HCT116 (cell line): Measurements from ENCODE around the gene TSPAN14. TPM values are rescaled to one million over a fixed set of nuclear protein-coding genes. Genes with fewer than 3 reads are reported as not detected.
A peak's percentile ranks its signal among the peaks of the same experiment; 100 is the strongest.

Experiments used
- ATAC-seq: fragments of 200-7000 bp; cut with Tn5 transposase; 2 replicates; pipeline ENCODE4 v1.9.1; 2020; ENCODE audit warnings: mild to moderate bottlenecking, moderate library complexity
- BruUV-seq: library from RNA; stranded (reverse); fragments of 400-500 nt; replicated peaks from 2 replicates; lab custom pipeline; 2021; lab: Mats Ljungman, UMichigan
- CTCF ChIA-PET: fragments of 300-600 bp; sonication (Branson Sonifier 250); formaldehyde crosslinking; loops from one replicate; lab custom pipeline; 2021; ENCODE audit warnings: antibody characterized with exemption; lab: Charles Lee
- POLR2A ChIA-PET: fragments of 300-600, 350-600 bp; sonication (Branson Sonifier 250); formaldehyde crosslinking; loops from one replicate; lab custom pipeline; 2021; ENCODE audit warnings: antibody characterized with exemption; lab: Charles Lee
- RAD21 ChIA-PET, 2 experiments: fragments of 300-600 bp; sonication (Branson Sonifier 250); formaldehyde crosslinking; loops; one replicate each; lab custom pipeline; 2023; ENCODE audit warnings: low total read pairs in 2 of 2; ENCODE audit not compliant: uncharacterized antibody in 2 of 2, unreplicated experiment in 2 of 2, low non-redundant PET in 1 of 2; lab: Charles Lee
- DNase-seq: peaks from one replicate; pipeline ENCODE4 v3.0.0-alpha.2; 2010; ENCODE audit warnings: low read depth, low spot score
- H2AFZ ChIP-seq: fragments of 200-600 bp; shearing (Covaris generic), sonication (generic); 2 replicates; pipeline ENCODE4 v1.6.1; 2017; ENCODE audit warnings: low read depth, mixed run types, mixed read lengths, antibody characterized with exemption, low read length; ENCODE audit not compliant: poor library complexity, severe bottlenecking
- H3K27ac ChIP-seq: 2 replicates; pipeline ENCODE4 v1.5.1; 2012; ENCODE audit warnings: low read depth, low read length
- H3K27me3 ChIP-seq: fragments of 200-600 bp; sonication (generic); 2 replicates; pipeline ENCODE4 v1.6.1; 2016; ENCODE audit warnings: mixed run types, low read length, mixed read lengths; ENCODE audit not compliant: insufficient read depth
- H3K36me3 ChIP-seq, 2 experiments: fragments of 200-500 bp in 1 of 2; fragments of 200-600 bp in 1 of 2; sonication (Bioruptor generic) in 1 of 2; sonication (generic) in 1 of 2; 2 replicates each; pipeline versions ENCODE4 v1.5.1 to v1.6.1; 2014 to 2016; ENCODE audit warnings: low read length in 2 of 2, inconsistent platforms in 1 of 2, mixed read lengths in 1 of 2, mixed run types in 1 of 2; ENCODE audit not compliant: insufficient read depth in 2 of 2, control insufficient read depth in 1 of 2
- H3K4me1 ChIP-seq, 2 experiments: fragments of 200-600 bp in 1 of 2; sonication (generic) in 1 of 2; 2 replicates each; pipeline versions ENCODE4 v1.5.1 to v1.6.1; 2012 to 2017; ENCODE audit warnings: low read length in 2 of 2, inconsistent platforms in 1 of 2, mild to moderate bottlenecking in 1 of 2, mixed read lengths in 1 of 2, mixed run types in 1 of 2, moderate library complexity in 1 of 2; ENCODE audit not compliant: insufficient read depth in 2 of 2, control insufficient read depth in 1 of 2
- H3K4me2 ChIP-seq: fragments of 200-600 bp; sonication (generic); 2 replicates; pipeline ENCODE4 v1.6.1; 2017; ENCODE audit warnings: mixed run types, low read length, mixed read lengths
- H3K4me3 ChIP-seq, 2 experiments: fragments of 200-600 bp in 1 of 2; sonication (generic) in 1 of 2; replicated peaks in 1 of 2; 2 replicates each; pipeline ENCODE4 v1.5.1; 2011 to 2016; ENCODE audit warnings: low read length in 2 of 2, control low read depth in 1 of 2, low read depth in 1 of 2, mild to moderate bottlenecking in 1 of 2, mixed read lengths in 1 of 2, mixed run types in 1 of 2
- H3K79me2 ChIP-seq: fragments of 200-600 bp; sonication (generic); 2 replicates; pipeline ENCODE4 v1.6.1; 2017; ENCODE audit warnings: mild to moderate bottlenecking, mixed run types, low read length, moderate library complexity, mixed read lengths; ENCODE audit not compliant: insufficient read depth
- H3K9ac ChIP-seq: fragments of 200-600 bp; sonication (generic); 2 replicates; pipeline ENCODE4 v1.6.1; 2016; ENCODE audit warnings: low read length, mixed read lengths
- H3K9me2 ChIP-seq: fragments of 200-600 bp; sonication (generic), shearing (Covaris generic); 2 replicates; pipeline ENCODE4 v1.6.1; 2017; ENCODE audit warnings: mixed run types, mild to moderate bottlenecking, moderate library complexity; ENCODE audit not compliant: insufficient read depth
- H3K9me3 ChIP-seq, 2 experiments: fragments of 200-500 bp in 1 of 2; fragments of 200-600 bp in 1 of 2; sonication (Bioruptor generic) in 1 of 2; sonication (generic) in 1 of 2; 2 replicates each; pipeline ENCODE4 v1.6.1; 2014 to 2017; ENCODE audit warnings: low read length in 2 of 2, mixed read lengths in 2 of 2, inconsistent platforms in 1 of 2, low read depth in 1 of 2, mild to moderate bottlenecking in 1 of 2, mixed run types in 1 of 2, moderate library complexity in 1 of 2; ENCODE audit not compliant: control insufficient read depth in 1 of 2, insufficient read depth in 1 of 2
- H4K20me1 ChIP-seq: fragments of 200-600 bp; sonication (generic), shearing (Covaris generic); 2 replicates; pipeline ENCODE4 v1.6.1; 2017; ENCODE audit warnings: mixed run types, mild to moderate bottlenecking, moderate library complexity; ENCODE audit not compliant: insufficient read depth
- CBX3 ChIP-seq: IDR thresholded peaks from 2 replicates; pipeline ENCODE4 v1.6.1; 2012; ENCODE audit warnings: low read depth
- EGR1 ChIP-seq: IDR thresholded peaks from 2 replicates; pipeline ENCODE4 v1.6.1; 2012; ENCODE audit warnings: low read depth
- ELF1 ChIP-seq: IDR thresholded peaks from 2 replicates; pipeline ENCODE4 v1.6.1; 2012; ENCODE audit warnings: low read depth, borderline replicate concordance
- EZH2 ChIP-seq: fragments of 200-600 bp; sonication (generic); IDR thresholded peaks from 2 replicates; pipeline ENCODE4 v1.6.1; 2017; ENCODE audit warnings: antibody characterized with exemption, mixed run types
- EZH2phosphoT487 ChIP-seq: fragments of 200-600 bp; IDR thresholded peaks from 2 replicates; pipeline ENCODE4 v1.6.1; 2018; ENCODE audit warnings: antibody characterized with exemption, borderline replicate concordance
- FOSL1 ChIP-seq: IDR thresholded peaks from 2 replicates; pipeline ENCODE4 v1.6.1; 2012; ENCODE audit warnings: low read depth
- JUND ChIP-seq: IDR thresholded peaks from 2 replicates; pipeline ENCODE4 v1.6.1; 2012
- POLR2A ChIP-seq: IDR thresholded peaks from 2 replicates; pipeline ENCODE4 v1.7.0; 2011; ENCODE audit warnings: borderline replicate concordance; ENCODE audit not compliant: insufficient read depth, insufficient read length; ENCODE audit errors: extremely low read depth
- RAD21 ChIP-seq: IDR thresholded peaks from 2 replicates; pipeline ENCODE4 v1.6.1; 2012; ENCODE audit warnings: low read depth, mild to moderate bottlenecking
- SP1 ChIP-seq: IDR thresholded peaks from 2 replicates; pipeline ENCODE4 v1.6.1; 2012; ENCODE audit warnings: low read depth
- SRF ChIP-seq: IDR thresholded peaks from 2 replicates; pipeline ENCODE4 v1.6.1; 2012; ENCODE audit warnings: low read depth
- TCF7L2 ChIP-seq: IDR thresholded peaks from 2 replicates; pipeline ENCODE4 v1.7.0; 2011; ENCODE audit warnings: borderline replicate concordance, inconsistent platforms; ENCODE audit not compliant: insufficient read depth, insufficient read length; ENCODE audit errors: extremely low read depth
- YY1 ChIP-seq: IDR thresholded peaks from 2 replicates; pipeline ENCODE4 v1.6.1; 2011; ENCODE audit warnings: low read length, low read depth, moderate library complexity, mild to moderate bottlenecking; ENCODE audit not compliant: insufficient replicate concordance; ENCODE audit errors: extremely low read depth
- ZFX ChIP-seq: fragments of 450-650 bp; IDR thresholded peaks from 2 replicates; pipeline ENCODE4 v1.6.1; 2017
- ZNF274 ChIP-seq: fragments of 200-500 bp; sonication (Bioruptor generic); IDR thresholded peaks from 2 replicates; pipeline ENCODE4 v1.6.1; 2014; ENCODE audit warnings: mild to moderate bottlenecking, low read depth, low read length, inconsistent platforms
- intact Hi-C: fragments of 100-400 bp; cut with micrococcal nuclease; formaldehyde crosslinking; loops from 2 replicates; pipeline ENCODE4 v1.10.0; 2022
- total RNA-seq: library from RNA; stranded (reverse); gene quantifications from one replicate; pipeline ENCODE4 v1.2.1, GENCODE V29; 2021; ENCODE audit not compliant: unreplicated experiment
- TF ChIP-seq, protein P1 (sequence below): IDR thresholded peaks from 2 replicates; pipeline ENCODE4 v1.6.1; 2011; ENCODE audit warnings: mild to moderate bottlenecking, low read length, moderate library complexity; ENCODE audit not compliant: insufficient replicate concordance; ENCODE audit errors: extremely low read depth
- TF ChIP-seq, protein P2 (sequence below), 3 experiments: fragments of 200-600 bp in 1 of 3; sonication (generic) in 1 of 3; IDR thresholded peaks in 2 of 3; conservative IDR thresholded peaks in 1 of 3; 2 replicates each; pipeline ENCODE4 v1.5.1; 2012 to 2017; ENCODE audit warnings: low read depth in 2 of 3, low read length in 2 of 3, antibody characterized with exemption in 1 of 3, borderline replicate concordance in 1 of 3, control low read depth in 1 of 3, mild to moderate bottlenecking in 1 of 3, mixed read lengths in 1 of 3, mixed run types in 1 of 3, moderate library complexity in 1 of 3; ENCODE audit not compliant: insufficient read depth in 1 of 3
- TF ChIP-seq, protein P3 (sequence below): IDR thresholded peaks from 2 replicates; pipeline ENCODE4 v1.6.1; 2012; ENCODE audit warnings: low read depth
- TF ChIP-seq, protein P4 (sequence below): IDR thresholded peaks from 2 replicates; pipeline ENCODE4 v1.6.1; 2012

TSPAN14 gene
- total RNA-seq, 1 experiment from 2014 or later, result 86.8 TPM

DNA sequence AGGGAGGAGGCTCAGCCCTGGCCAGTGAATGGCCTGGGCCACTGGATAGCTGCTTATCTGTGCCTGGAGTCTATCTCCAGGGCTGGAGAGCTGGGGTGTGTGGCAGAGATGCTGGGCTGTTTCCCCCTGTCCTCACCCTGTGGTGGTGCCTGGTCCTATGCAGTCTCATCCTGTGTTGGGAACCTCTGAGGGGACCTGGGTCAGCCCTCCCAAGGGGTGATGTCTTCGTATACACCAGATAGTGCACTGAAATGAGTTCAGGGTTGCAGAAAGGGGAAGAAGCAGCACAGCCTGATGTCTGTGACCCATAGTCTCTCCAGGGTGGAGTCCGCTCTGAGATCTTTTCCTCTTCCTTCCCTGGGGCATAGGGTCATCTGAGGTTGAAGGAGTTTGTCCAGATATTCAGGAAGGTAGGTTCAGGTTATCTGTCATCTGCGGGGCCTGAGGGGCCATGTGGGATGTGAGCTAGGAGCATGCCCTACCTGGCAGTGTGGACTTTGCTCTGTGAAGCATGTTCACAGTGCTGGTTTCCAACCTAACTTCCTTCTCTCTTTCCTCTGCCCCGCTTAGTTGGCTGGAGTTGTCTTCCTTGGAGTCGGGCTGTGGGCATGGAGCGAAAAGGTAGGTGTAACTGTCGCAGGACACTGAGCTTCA, 50.2 kb downstream of the TSPAN14 start:
- Histone ChIP-seq H4K20me1 (no peaks in the 10 kb centered on the region), H3K4me2 (peak overlapping the region; percentile 81), H3K4me3 (no peak overlapping the region), H3K4me1 (peaks cover 97 to 98% of the 10 kb centered on the region in 2 experiments), H3K9me3 (no peaks in the 10 kb centered on the region), H3K27me3 (no peaks in the 10 kb centered on the region), H3K27ac (peak overlapping the region; percentile 90), H3K9me2 (no peaks in the 10 kb centered on the region), H3K36me3 (no peaks in the 10 kb centered on the region; a peak in 1 of 4 replicates), H3K9ac (peak overlapping the region; percentile 60), H2AFZ (no peak overlapping the region), H3K79me2 (peaks cover 83% of the 10 kb centered on the region)
- no peak for TF ChIP-seq SP1
- no peak for TF ChIP-seq EGR1
- no peak for TF ChIP-seq JUND
- TF ChIP-seq SRF, result no peak
- TF ChIP-seq FOSL1, result no peak
- TF ChIP-seq, protein P1, sequence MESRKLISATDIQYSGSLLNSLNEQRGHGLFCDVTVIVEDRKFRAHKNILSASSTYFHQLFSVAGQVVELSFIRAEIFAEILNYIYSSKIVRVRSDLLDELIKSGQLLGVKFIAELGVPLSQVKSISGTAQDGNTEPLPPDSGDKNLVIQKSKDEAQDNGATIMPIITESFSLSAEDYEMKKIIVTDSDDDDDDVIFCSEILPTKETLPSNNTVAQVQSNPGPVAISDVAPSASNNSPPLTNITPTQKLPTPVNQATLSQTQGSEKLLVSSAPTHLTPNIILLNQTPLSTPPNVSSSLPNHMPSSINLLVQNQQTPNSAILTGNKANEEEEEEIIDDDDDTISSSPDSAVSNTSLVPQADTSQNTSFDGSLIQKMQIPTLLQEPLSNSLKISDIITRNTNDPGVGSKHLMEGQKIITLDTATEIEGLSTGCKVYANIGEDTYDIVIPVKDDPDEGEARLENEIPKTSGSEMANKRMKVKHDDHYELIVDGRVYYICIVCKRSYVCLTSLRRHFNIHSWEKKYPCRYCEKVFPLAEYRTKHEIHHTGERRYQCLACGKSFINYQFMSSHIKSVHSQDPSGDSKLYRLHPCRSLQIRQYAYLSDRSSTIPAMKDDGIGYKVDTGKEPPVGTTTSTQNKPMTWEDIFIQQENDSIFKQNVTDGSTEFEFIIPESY, result no peak
- TF ChIP-seq ZFX, result no peak
- TF ChIP-seq, protein P2, sequence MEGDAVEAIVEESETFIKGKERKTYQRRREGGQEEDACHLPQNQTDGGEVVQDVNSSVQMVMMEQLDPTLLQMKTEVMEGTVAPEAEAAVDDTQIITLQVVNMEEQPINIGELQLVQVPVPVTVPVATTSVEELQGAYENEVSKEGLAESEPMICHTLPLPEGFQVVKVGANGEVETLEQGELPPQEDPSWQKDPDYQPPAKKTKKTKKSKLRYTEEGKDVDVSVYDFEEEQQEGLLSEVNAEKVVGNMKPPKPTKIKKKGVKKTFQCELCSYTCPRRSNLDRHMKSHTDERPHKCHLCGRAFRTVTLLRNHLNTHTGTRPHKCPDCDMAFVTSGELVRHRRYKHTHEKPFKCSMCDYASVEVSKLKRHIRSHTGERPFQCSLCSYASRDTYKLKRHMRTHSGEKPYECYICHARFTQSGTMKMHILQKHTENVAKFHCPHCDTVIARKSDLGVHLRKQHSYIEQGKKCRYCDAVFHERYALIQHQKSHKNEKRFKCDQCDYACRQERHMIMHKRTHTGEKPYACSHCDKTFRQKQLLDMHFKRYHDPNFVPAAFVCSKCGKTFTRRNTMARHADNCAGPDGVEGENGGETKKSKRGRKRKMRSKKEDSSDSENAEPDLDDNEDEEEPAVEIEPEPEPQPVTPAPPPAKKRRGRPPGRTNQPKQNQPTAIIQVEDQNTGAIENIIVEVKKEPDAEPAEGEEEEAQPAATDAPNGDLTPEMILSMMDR (IDR thresholded peaks at IDR 0.05 in 2 of 3, conservative IDR thresholded peaks at IDR 0.05 in 1 of 3; ENCODE audit: borderline replicate concordance in 1 of 3, insufficient read depth in 1 of 3, low read depth in 2 of 3, low read length in 2 of 3), result no peak
- TF ChIP-seq, protein P3, sequence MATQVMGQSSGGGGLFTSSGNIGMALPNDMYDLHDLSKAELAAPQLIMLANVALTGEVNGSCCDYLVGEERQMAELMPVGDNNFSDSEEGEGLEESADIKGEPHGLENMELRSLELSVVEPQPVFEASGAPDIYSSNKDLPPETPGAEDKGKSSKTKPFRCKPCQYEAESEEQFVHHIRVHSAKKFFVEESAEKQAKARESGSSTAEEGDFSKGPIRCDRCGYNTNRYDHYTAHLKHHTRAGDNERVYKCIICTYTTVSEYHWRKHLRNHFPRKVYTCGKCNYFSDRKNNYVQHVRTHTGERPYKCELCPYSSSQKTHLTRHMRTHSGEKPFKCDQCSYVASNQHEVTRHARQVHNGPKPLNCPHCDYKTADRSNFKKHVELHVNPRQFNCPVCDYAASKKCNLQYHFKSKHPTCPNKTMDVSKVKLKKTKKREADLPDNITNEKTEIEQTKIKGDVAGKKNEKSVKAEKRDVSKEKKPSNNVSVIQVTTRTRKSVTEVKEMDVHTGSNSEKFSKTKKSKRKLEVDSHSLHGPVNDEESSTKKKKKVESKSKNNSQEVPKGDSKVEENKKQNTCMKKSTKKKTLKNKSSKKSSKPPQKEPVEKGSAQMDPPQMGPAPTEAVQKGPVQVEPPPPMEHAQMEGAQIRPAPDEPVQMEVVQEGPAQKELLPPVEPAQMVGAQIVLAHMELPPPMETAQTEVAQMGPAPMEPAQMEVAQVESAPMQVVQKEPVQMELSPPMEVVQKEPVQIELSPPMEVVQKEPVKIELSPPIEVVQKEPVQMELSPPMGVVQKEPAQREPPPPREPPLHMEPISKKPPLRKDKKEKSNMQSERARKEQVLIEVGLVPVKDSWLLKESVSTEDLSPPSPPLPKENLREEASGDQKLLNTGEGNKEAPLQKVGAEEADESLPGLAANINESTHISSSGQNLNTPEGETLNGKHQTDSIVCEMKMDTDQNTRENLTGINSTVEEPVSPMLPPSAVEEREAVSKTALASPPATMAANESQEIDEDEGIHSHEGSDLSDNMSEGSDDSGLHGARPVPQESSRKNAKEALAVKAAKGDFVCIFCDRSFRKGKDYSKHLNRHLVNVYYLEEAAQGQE, result no peak
- no peak for TF ChIP-seq EZH2phosphoT487
- TF ChIP-seq ZNF274, result no peak
- TF ChIP-seq, protein P4, sequence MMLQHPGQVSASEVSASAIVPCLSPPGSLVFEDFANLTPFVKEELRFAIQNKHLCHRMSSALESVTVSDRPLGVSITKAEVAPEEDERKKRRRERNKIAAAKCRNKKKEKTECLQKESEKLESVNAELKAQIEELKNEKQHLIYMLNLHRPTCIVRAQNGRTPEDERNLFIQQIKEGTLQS, result no peak
- no peak for TF ChIP-seq RAD21
- TF ChIP-seq YY1, result no peak
- TF ChIP-seq CBX3, result no peak
- TF ChIP-seq ELF1, result no peak
- no peak for TF ChIP-seq POLR2A
- no peak for TF ChIP-seq EZH2
- TF ChIP-seq TCF7L2, result no peak
- DNase-seq, result no peak
- ATAC-seq, result no peak
- RAD21 ChIA-PET, result interaction anchor here (1.2 to 2.7 kb wide), 6 partner anchors 43 to 121 kb away, joined by 3 to 23 read pairs (median 14); no protein-coding TSS in a partner anchor
- CTCF ChIA-PET, result interaction anchor here (0.8 to 3.7 kb wide), 12 partner anchors 8 to 126 kb away, joined by 4 to 71 read pairs (median 16); no protein-coding TSS in a partner anchor
- intact Hi-C loops, result loop anchor here (2.0 to 10.0 kb wide), 2 partner anchors 45 to 249 kb away; no protein-coding TSS in a partner anchor
- BruUV-seq, result no TSS peak
- POLR2A ChIA-PET, result interaction anchor here (3.3 kb wide), 1 partner anchor 45 kb away, joined by 18 read pairs; no protein-coding TSS in a partner anchor
